HG03571 (cell line): ENCODE data around the gene NAA40.

Source experiments
- ATAC-seq: cut with Tn5 transposase; IDR thresholded peaks from one replicate; pipeline ENCODE4 v1.9.1; 2021; ENCODE audit not compliant: unreplicated experiment

The NAA40 gene

GRCh38 chr11:63912678-63913077, 26.1 kb upstream of the NAA40 start:
- no peak for ATAC-seq

GRCh38 chr11:63913866-63914830, 24.7 kb upstream of the NAA40 start:
- ATAC-seq = no peak

- ATAC-seq = no peak
Measured at GRCh38 chr11:63914896-63915691, 23.7 kb upstream of the NAA40 start.

GRCh38 chr11:63915961-63916836, 22.6 kb upstream of the NAA40 start:
- ATAC-seq = no peak

- no peak for ATAC-seq
Measured at GRCh38 chr11:63916837-63917691, 21.7 kb upstream of the NAA40 start, which contains the start of gene RCOR2. Gene RCOR2, minus strand, starts transcription at chr11:63917164. Its CDS starts 708 bp downstream, at chr11:63916456.

GRCh38 chr11:63917692-63918506, 20.9 kb upstream of the NAA40 start:
- no peak for ATAC-seq

- no peak for ATAC-seq
Measured at GRCh38 chr11:63918507-63919191, 20.2 kb upstream of the NAA40 start.

- no peak for ATAC-seq
Measured at GRCh38 chr11:63919267-63920125, 19.3 kb upstream of the NAA40 start.

GRCh38 chr11:63920126-63920938, 18.5 kb upstream of the NAA40 start:
- no peak for ATAC-seq

GRCh38 chr11:63920939-63921417, 17.8 kb upstream of the NAA40 start:
- no peak for ATAC-seq

- no peak for ATAC-seq
Measured at GRCh38 chr11:63922673-63923192, 16.1 kb upstream of the NAA40 start.

GRCh38 chr11:63923319-63923718, 15.5 kb upstream of the NAA40 start:
- no peak for ATAC-seq

GRCh38 chr11:63929616-63930015, 9.2 kb upstream of the NAA40 start:
- ATAC-seq = no peak

- ATAC-seq = no peak
Measured at GRCh38 chr11:63931045-63931444, 7.8 kb upstream of the NAA40 start.

GRCh38 chr11:63931876-63932275, 6.9 kb upstream of the NAA40 start:
- no peak for ATAC-seq

GRCh38 chr11:63933459-63933858, 5.3 kb upstream of the NAA40 start:
- ATAC-seq = no peak
